ENCODE data around the gene SRSF2. TPM values are rescaled to one million over a fixed set of nuclear protein-coding genes. Genes with fewer than 3 reads are reported as not detected.

SRSF2 gene
- total and polyA plus RNA-seq, 9 of the 15 experiments (the other 6 are each of a cell fraction or from before 2014, with no cell fraction given), result 161 to 583 (median 393) TPM

GRCh38 chr17:76755285-76755684 lies 18.2 kb upstream of the SRSF2 start:
- no TSS peak for BruUV-seq (replicated peaks)
- CTCF ChIA-PET (ENCODE audit: low intra/inter-chr PET ratio), result no interaction called here

More at GRCh38 chr17:76755285-76755684, 18.2 kb upstream of the SRSF2 start:
- no peaks in the 10 kb centered on the region for H3K9me3 ChIP-seq (replicated peaks; ENCODE audit: control insufficient read depth, insufficient read depth, low read depth, low read length)
- H3K9ac ChIP-seq (ENCODE audit: insufficient read depth in 1 of 2, low read depth in 2 of 2, low read length in 2 of 2), result no peak overlapping the region
- no peaks in the 10 kb centered on the region for H3K79me2 ChIP-seq (ENCODE audit: control insufficient read depth, insufficient read depth, low read length)
- in situ Hi-C loops (cut with MboI) (no loop called here), intact Hi-C loops (cut with micrococcal nuclease) (no loop called here)
- ATAC-seq, result no peak
- no peak for TF ChIP-seq ZNF224 (CRISPR knock-in tag; IDR thresholded peaks at IDR 0.05)
- TF ChIP-seq CBX8 (IDR thresholded peaks at IDR 0.05; ENCODE audit: borderline replicate concordance, extremely low read depth, low read depth, low read length, poor library complexity, severe bottlenecking), result no peak
- TF ChIP-seq TCFL5 (CRISPR knock-in tag; conservative IDR thresholded peaks at IDR 0.05), result no peak
- TF ChIP-seq TRIM25 (IDR thresholded peaks at IDR 0.05; ENCODE audit: borderline replicate concordance), result no peak
- no peak for TF ChIP-seq ELF2 (CRISPR knock-in tag; IDR thresholded peaks at IDR 0.05)
- TF ChIP-seq KLF10 (CRISPR knock-in tag; IDR thresholded peaks at IDR 0.05), result no peak
- no peak for TF ChIP-seq RB1 (IDR thresholded peaks at IDR 0.05; ENCODE audit: low read depth)
- no peak for TF ChIP-seq ZKSCAN1 (IDR thresholded peaks at IDR 0.05; ENCODE audit: low read depth, low read length)
- TF ChIP-seq TEAD2 (tag; IDR thresholded peaks at IDR 0.05), result no peak
- TF ChIP-seq SREBF2 (CRISPR knock-in tag; IDR thresholded peaks at IDR 0.05), result no peak
- TF ChIP-seq ZNF584 (CRISPR knock-in tag; IDR thresholded peaks at IDR 0.05; ENCODE audit: low read depth), result no peak
- no peak overlapping the region for H2AFZ ChIP-seq (ENCODE audit: low read depth, low read length)
- DNase-seq (ENCODE audit: extremely low read depth in 1 of 4, low spot score in 3 of 4), result peak in 2 of 4 experiments; percentile 12 to 17
- H3K4me3 ChIP-seq, result no peak overlapping the region
- no peaks in the 10 kb centered on the region for H4K20me1 ChIP-seq (replicated peaks; ENCODE audit: control insufficient read depth, insufficient read depth, low read length)
- H3K27ac ChIP-seq (ENCODE audit: extremely low read depth, low read depth, low read length), result no peak overlapping the region
- H3K4me1 ChIP-seq (replicated peaks in 1 of 2; ENCODE audit: control insufficient read depth in 2 of 2, insufficient read depth in 2 of 2, low read length in 2 of 2), result no peaks in the 10 kb centered on the region
- no peak for FAIRE-seq
- H3K4me2 ChIP-seq (ENCODE audit: insufficient read depth, low read length), result no peak overlapping the region
- WGBS (ENCODE audit: insufficient coverage, low coverage, missing lambda C conversion rate), result 82% methylated on average over 2 of the region's 2 CpGs
- POLR2A ChIA-PET, result interaction anchor here (0.6 to 1.7 kb wide), 4 partner anchors 13 to 20 kb away, joined by 3 to 17 read pairs (median 3); partner anchors contain the start of genes MFSD11 and SRSF2
- H3K27me3 ChIP-seq (ENCODE audit: control insufficient read depth in 2 of 2, insufficient read depth in 2 of 2, low read length in 2 of 2), result no peaks in the 10 kb centered on the region
- no peaks in the 10 kb centered on the region for H3K9me1 ChIP-seq (ENCODE audit: control insufficient read depth, insufficient read depth, low read length)
- H3K36me3 ChIP-seq (ENCODE audit: control insufficient read depth, insufficient read depth, low read length), result peaks cover 30% of the 10 kb centered on the region

All from K562 (cell line).